Right atrium auricular region (tissue), 2 donors: ENCODE data around the gene MFN1. TPM values are rescaled to one million over a fixed set of nuclear protein-coding genes. Genes with fewer than 3 reads are reported as not detected.

ENCODE experiments used
- DNase-seq: peaks from one replicate; pipeline ENCODE4 v3.0.0-alpha.2; 2019; ENCODE audit warnings: low spot score
- H3K27ac ChIP-seq, 2 donors: fragments of 200-600 bp; sonication (generic); 1 replicate in 1 of 2; 2 replicates in 1 of 2; pipeline ENCODE4 v1.5.1; 2016 to 2019
- H3K27me3 ChIP-seq, 2 donors: fragments of 200-600 bp; sonication (generic); one replicate each; pipeline versions ENCODE4 v1.5.1 to v1.6.0; 2017 to 2019
- H3K36me3 ChIP-seq: fragments of 200-600 bp; sonication (generic); one replicate; pipeline ENCODE4 v1.5.1; 2016
- H3K4me1 ChIP-seq, 2 donors: fragments of 200-600 bp; sonication (generic); one replicate each; pipeline versions ENCODE4 v1.5.1 to v1.6.0; 2017 to 2019
- H3K4me3 ChIP-seq, 2 donors: fragments of 200-600 bp; sonication (generic); 1 replicate in 1 of 2; 2 replicates in 1 of 2; pipeline ENCODE4 v1.5.1; 2017 to 2019; ENCODE audit warnings: mild to moderate bottlenecking in 1 of 2, moderate library complexity in 1 of 2
- H3K9me3 ChIP-seq, 2 donors: fragments of 200-600 bp; sonication (generic); one replicate each; pipeline ENCODE4 v1.5.1; 2019
- total RNA-seq, 2 donors: library from RNA; depleted of rRNA; stranded (reverse); fragments of >200 nt; gene quantifications; one replicate each; pipeline ENCODE4 v1.1.0, GENCODE V29; 2016
- TF ChIP-seq, protein P1 (sequence below), 2 donors: fragments of 200-600 bp; sonication (generic); IDR thresholded peaks; one replicate each; pipeline ENCODE4 v1.5.1; 2019; ENCODE audit warnings: antibody characterized with exemption in 2 of 2

MFN1 gene
- total RNA-seq, 2 donors from 2014 or later = 30.5 to 68.0 TPM

DNA sequence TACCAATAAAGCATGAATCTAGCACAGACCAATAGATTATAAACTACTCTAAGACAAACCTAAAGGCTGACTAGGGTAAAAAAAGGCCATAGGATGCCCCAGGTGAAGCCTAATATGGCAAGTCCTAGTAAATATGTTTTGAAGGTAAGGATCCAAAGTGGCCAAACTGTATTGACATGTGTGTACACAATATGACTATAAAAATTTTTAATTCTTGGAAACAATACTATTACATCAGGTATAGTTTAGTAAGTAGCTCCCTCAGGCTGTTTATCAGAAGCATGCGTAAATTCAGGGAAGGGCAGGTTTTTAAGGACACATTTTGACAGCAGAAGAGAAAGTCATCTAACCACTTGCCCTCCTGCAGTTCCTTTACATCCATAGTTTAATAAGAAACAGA is 84.9 kb downstream of the MFN1 start:
- TF ChIP-seq, protein P1, sequence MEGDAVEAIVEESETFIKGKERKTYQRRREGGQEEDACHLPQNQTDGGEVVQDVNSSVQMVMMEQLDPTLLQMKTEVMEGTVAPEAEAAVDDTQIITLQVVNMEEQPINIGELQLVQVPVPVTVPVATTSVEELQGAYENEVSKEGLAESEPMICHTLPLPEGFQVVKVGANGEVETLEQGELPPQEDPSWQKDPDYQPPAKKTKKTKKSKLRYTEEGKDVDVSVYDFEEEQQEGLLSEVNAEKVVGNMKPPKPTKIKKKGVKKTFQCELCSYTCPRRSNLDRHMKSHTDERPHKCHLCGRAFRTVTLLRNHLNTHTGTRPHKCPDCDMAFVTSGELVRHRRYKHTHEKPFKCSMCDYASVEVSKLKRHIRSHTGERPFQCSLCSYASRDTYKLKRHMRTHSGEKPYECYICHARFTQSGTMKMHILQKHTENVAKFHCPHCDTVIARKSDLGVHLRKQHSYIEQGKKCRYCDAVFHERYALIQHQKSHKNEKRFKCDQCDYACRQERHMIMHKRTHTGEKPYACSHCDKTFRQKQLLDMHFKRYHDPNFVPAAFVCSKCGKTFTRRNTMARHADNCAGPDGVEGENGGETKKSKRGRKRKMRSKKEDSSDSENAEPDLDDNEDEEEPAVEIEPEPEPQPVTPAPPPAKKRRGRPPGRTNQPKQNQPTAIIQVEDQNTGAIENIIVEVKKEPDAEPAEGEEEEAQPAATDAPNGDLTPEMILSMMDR (IDR thresholded peaks at IDR 0.05) = no peak

DNA sequence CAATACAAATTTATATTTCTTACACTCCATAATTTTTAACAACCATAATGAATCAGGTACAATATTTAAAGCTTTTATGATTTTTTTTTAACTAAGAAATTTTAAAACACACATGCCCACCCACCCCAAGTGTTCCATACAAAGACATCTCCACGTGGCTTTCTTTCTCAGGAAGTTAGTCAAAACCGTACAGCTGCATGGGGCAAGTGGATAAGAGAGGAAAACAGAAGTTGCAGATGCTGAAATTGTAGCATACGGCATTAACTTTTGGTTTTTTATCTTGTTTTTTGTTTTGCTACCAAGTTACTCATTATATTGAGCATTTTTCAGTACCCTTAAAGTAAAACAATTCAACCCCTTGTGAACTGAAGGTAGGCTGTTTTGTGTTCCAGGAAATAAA is 89.0 kb downstream of the MFN1 start:
- no peak overlapping the region for H3K27ac ChIP-seq
- peaks cover 0 to 24% of the 10 kb centered on the region in 2 donors for H3K4me1 ChIP-seq
- no peaks in the 10 kb centered on the region for H3K9me3 ChIP-seq
- no peak overlapping the region for H3K4me3 ChIP-seq
- TF ChIP-seq, protein P1 (IDR thresholded peaks at IDR 0.05) = no peak
- no peaks in the 10 kb centered on the region for H3K27me3 ChIP-seq
- no peak for DNase-seq
- no peaks in the 10 kb centered on the region for H3K36me3 ChIP-seq

More for the DNA sequence above, 84.9 kb downstream of the MFN1 start:
- no peak overlapping the region for H3K4me3 ChIP-seq
- no peaks in the 10 kb centered on the region for H3K27me3 ChIP-seq
- peaks cover 0 to 24% of the 10 kb centered on the region in 2 donors for H3K4me1 ChIP-seq
- no peaks in the 10 kb centered on the region for H3K36me3 ChIP-seq
- H3K27ac ChIP-seq = no peak overlapping the region
- H3K9me3 ChIP-seq = no peaks in the 10 kb centered on the region
- no peak for DNase-seq

DNA sequence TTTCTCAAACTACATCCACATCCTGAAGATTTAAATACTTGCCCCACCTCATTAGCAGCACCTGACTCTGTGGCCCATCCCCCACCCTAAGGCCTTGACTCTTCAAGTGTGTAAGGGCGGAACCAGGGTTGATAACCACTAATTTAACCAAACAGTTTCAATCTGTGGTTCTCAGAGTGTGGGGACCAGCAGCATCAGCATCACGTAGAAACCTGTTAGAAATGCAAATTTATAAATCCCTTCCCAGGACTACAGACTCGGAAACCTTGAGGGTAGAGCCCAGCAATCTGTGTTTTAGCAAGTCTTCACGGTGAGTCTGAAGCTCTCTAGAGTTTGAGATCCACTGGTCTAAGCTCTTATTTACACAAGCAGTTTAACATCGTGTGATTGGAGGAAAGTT is 91.3 kb downstream of the MFN1 start:
- no peaks in the 10 kb centered on the region for H3K36me3 ChIP-seq
- TF ChIP-seq, protein P1 (IDR thresholded peaks at IDR 0.05) = no peak
- H3K27ac ChIP-seq = no peak overlapping the region
- H3K4me3 ChIP-seq = no peak overlapping the region
- no peak for DNase-seq
- peaks cover 0 to 6% of the 10 kb centered on the region in 2 donors for H3K4me1 ChIP-seq
- no peaks in the 10 kb centered on the region for H3K9me3 ChIP-seq
- H3K27me3 ChIP-seq = no peaks in the 10 kb centered on the region

Other genes starting within 250 kb of the MFN1 start
- 10 to 100 TPM; 15.5 to 17.2 TPM for gene PIK3CA, start 199.4 kb upstream of the MFN1 start, total RNA-seq
- gene KCNMB3, start 96.6 kb upstream of the MFN1 start, total RNA-seq = 1 to 10 TPM; 1.1 to 1.6 TPM
- 10 to 100 TPM; 46.4 to 47.2 TPM for gene ZNF639, start 24.7 kb upstream of the MFN1 start, total RNA-seq
- 10 to 100 TPM; 11.7 to 36.0 TPM for gene GNB4, start 103.8 kb downstream of the MFN1 start, total RNA-seq
- 10 to 100 TPM; 15.9 to 32.9 TPM for gene ACTL6A, start 215.2 kb downstream of the MFN1 start, total RNA-seq